ENCODE results near the gene VPS54.

The VPS54 gene

GRCh38 chr2:64056021-64056420, 36.8 kb upstream of the VPS54 start:
- Histone ChIP-seq H3K27me3 (ENCODE audit: insufficient read depth, poor library complexity, severe bottlenecking) (no peaks in the 10 kb centered on the region), H3K4me3 (replicated peaks; ENCODE audit: insufficient read depth, low read length) (no peak overlapping the region), H3K27ac (replicated peaks) (no peak overlapping the region)
- no peak for TF ChIP-seq POLR2AphosphoS5 (IDR thresholded peaks at IDR 0.05; ENCODE audit: low read depth)
- TF ChIP-seq SPI1 (IDR thresholded peaks at IDR 0.05; ENCODE audit: borderline replicate concordance, low read depth), result no peak
- TF ChIP-seq CTCF (IDR thresholded peaks at IDR 0.05; ENCODE audit: insufficient read depth, low read length), result no peak
- no peak for TF ChIP-seq GABPA (IDR thresholded peaks at IDR 0.05; ENCODE audit: low read depth)
- no peak for TF ChIP-seq REST (IDR thresholded peaks at IDR 0.05; ENCODE audit: insufficient replicate concordance, low read depth)
- no peak for DNase-seq (ENCODE audit: low read depth in 1 of 2, low spot score in 1 of 2)

- TF ChIP-seq POLR2AphosphoS5 (IDR thresholded peaks at IDR 0.05; ENCODE audit: low read depth) (no peak), SPI1 (IDR thresholded peaks at IDR 0.05; ENCODE audit: borderline replicate concordance, low read depth) (no peak), GABPA (IDR thresholded peaks at IDR 0.05; ENCODE audit: low read depth) (no peak), CTCF (IDR thresholded peaks at IDR 0.05; ENCODE audit: insufficient read depth, low read length) (no peak), REST (IDR thresholded peaks at IDR 0.05; ENCODE audit: insufficient replicate concordance, low read depth) (no peak)
- DNase-seq (ENCODE audit: low read depth in 1 of 2, low spot score in 1 of 2), result no peak
- Histone ChIP-seq H3K27ac (replicated peaks) (no peak overlapping the region), H3K4me3 (replicated peaks; ENCODE audit: insufficient read depth, low read length) (no peak overlapping the region), H3K27me3 (ENCODE audit: insufficient read depth, poor library complexity, severe bottlenecking) (no peaks in the 10 kb centered on the region)
These were observed 35.1 kb upstream of the VPS54 start for GRCh38 chr2:64054161-64054915.

GRCh38 chr2:64052463-64053241, 33.4 kb upstream of the VPS54 start:
- H3K4me3 ChIP-seq (replicated peaks; ENCODE audit: insufficient read depth, low read length), result no peak overlapping the region
- no peak overlapping the region for H3K27ac ChIP-seq (replicated peaks)
- TF ChIP-seq REST (IDR thresholded peaks at IDR 0.05; ENCODE audit: insufficient replicate concordance, low read depth) (no peak), CTCF (IDR thresholded peaks at IDR 0.05; ENCODE audit: insufficient read depth, low read length) (no peak), SPI1 (IDR thresholded peaks at IDR 0.05; ENCODE audit: borderline replicate concordance, low read depth) (no peak), GABPA (IDR thresholded peaks at IDR 0.05; ENCODE audit: low read depth) (no peak), POLR2AphosphoS5 (IDR thresholded peaks at IDR 0.05; ENCODE audit: low read depth) (no peak)
- no peaks in the 10 kb centered on the region for H3K27me3 ChIP-seq (ENCODE audit: insufficient read depth, poor library complexity, severe bottlenecking)
- no peak for DNase-seq (ENCODE audit: low read depth in 1 of 2, low spot score in 1 of 2)

Measured in HL-60 (cell line).